HG03095 (cell line): ENCODE results near the gene GDF9.

Experiments
- ATAC-seq: cut with Tn5 transposase; IDR thresholded peaks from one replicate; pipeline ENCODE4 v1.9.1; 2021; ENCODE audit warnings: moderate library complexity; ENCODE audit not compliant: unreplicated experiment

The GDF9 gene, protein sequence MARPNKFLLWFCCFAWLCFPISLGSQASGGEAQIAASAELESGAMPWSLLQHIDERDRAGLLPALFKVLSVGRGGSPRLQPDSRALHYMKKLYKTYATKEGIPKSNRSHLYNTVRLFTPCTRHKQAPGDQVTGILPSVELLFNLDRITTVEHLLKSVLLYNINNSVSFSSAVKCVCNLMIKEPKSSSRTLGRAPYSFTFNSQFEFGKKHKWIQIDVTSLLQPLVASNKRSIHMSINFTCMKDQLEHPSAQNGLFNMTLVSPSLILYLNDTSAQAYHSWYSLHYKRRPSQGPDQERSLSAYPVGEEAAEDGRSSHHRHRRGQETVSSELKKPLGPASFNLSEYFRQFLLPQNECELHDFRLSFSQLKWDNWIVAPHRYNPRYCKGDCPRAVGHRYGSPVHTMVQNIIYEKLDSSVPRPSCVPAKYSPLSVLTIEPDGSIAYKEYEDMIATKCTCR

GRCh38 chr5:132866342-132867045 is at the start of gene GDF9, which contains the start of gene UQCRQ:
GDF9 (minus strand) TSS chr5:132866469; CDS start chr5:132864533, 1,936 bp downstream.
UQCRQ (plus strand) TSS chr5:132866642; CDS start chr5:132866882, 240 bp downstream.
- ATAC-seq = peak; percentile 99

DNA sequence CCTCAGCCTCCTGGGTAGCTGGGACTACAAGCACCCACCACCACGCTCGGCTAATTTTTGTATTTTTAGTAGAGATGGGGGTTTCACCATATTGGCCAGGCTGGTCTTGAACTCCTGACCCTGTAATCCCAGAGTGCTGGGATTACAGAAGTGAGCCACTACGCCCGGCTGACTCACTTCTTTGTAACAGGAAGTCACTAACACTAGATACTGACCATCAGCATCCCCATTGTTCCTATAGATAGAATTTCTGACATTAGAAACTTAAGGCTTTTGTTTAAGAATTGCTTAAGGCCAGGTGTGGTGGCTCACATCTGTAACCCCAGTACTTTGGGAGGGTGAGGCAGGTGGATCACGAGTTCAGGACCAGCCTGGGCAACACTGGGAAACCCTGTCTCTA is 49.4 kb upstream of the GDF9 start:
- ATAC-seq = no peak

DNA sequence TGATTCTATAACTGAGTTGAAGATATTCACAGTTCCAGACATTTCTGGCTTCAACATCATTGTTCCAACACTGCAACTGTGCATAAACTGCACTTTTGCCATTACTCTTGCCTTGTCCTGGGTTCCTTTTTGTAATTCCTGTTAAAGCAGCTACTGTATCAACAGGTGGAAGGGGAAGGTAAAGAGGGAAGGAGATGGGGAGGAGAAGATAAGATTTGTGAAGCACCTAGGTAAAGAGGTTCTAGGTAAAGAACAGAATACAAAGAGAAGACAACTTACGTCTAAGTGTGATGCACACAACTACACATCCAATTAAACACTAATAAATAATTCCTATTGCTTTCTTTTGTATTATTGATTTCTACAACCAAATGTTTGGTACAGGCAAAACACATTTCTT is 43.4 kb upstream of the GDF9 start:
- no peak for ATAC-seq

DNA sequence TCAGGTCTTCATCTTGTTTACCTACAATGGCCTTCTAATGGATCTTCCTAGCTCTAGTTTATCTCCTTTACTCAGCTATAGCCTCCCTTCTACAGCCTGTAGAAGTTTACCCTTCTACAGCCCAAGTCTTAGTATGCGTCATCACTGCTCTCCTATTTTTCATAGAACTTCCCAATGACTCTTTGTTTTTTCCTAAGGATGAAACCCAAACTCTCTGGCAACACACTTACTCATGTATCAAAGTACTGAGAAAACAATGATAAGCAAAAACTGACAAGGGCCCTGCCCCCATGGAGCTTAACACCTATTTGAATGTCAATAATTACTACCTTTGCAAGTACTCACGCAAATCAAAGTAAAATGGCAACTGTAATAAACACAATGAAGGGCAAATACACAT is 40.9 kb upstream of the GDF9 start:
- ATAC-seq = no peak

- no peak for ATAC-seq
These were observed 39.7 kb upstream of the GDF9 start for GRCh38 chr5:132905938-132906337.

- no peak for ATAC-seq
These were observed 35.5 kb upstream of the GDF9 start for GRCh38 chr5:132901730-132902129.

GRCh38 chr5:132901036-132901435 is 34.8 kb upstream of the GDF9 start:
- ATAC-seq = no peak

GRCh38 chr5:132898094-132898493 is 31.8 kb upstream of the GDF9 start:
- ATAC-seq = no peak

DNA sequence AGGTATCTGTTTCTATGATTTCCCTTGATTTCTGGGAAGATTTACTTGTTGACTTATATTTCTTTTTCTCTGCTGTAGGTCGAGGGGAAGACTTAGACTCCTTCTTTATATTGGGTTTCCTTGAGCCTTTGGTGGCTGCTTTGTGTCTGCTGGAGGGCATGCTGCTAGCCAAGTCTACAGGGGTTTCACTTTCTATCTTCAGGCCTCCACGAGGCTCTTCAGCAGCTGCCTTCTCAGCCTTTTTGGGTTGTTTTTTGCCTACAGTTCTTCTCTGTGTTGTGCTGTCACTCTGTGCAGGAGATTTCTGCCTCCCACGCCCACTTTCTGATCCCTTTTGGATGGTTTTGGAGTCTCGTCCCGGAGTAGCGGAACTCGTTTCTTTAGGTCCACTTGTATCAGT is 30.4 kb upstream of the GDF9 start:
- ATAC-seq = no peak

DNA sequence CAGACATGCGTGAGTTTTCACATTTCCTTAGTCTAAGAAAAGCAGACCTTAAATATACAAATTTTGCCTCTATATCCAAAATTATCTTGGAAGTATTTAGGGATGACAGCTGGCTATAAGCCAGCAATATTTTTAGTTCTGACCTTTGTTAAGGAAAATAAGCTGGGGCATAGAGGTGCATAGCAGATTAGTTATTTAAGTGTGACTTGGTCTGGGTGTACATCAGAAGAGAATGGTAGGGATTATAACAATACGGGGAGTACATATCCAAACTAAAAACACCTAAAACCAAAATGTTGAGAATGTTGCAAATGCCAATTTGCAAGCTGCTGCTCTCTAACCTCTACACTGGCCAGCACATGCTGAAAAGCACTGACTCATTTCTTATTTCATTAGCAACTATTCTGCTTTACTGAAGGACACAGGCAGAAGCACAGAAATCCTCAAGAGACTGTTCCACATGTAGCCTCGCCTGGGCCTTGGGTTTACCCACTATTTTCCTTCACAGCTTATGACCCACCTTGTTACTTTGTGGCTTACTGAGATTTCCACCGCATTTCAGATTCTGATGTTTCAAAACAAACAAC is 29.5 kb upstream of the GDF9 start:
- no peak for ATAC-seq

DNA sequence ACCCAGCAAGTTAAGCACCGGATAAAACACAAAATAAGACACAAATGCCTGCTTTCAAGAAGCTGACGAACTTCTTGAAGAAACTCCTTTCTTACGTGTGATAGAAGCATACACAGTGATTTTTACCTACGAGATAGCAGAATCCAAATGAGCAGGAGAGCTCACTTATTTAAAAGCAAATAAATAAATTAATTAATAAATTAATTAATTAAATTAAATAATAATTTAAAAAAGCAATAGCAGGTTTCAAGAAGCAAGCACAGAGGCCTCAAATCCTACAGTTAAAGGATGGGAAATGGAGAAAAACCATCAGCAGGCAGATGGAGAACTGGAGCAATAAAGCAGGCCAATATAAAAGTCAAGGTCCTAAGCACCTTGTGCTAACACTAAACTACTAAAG is 24.5 kb upstream of the GDF9 start:
- ATAC-seq = no peak

DNA sequence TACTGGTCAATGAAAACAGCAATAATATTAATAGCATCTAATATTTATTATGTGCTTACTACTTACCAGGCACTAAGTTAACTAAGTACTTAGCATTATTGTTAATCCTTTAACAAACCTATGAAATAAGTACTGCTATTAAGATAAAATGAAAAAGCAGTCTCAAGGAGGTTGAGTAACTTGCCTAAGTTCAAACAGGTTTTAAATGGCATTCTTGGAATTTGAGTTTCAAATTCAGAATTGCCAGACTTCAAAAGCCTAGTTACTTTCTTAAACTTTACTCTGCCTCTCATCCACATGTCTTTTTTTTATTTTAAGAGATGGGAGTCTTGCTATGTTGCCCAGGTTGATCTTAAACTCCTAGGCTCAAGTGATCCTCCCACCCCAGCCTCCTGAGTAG is 23.2 kb upstream of the GDF9 start:
- ATAC-seq = no peak

GRCh38 chr5:132887283-132887682 is 21.0 kb upstream of the GDF9 start:
- no peak for ATAC-seq

DNA sequence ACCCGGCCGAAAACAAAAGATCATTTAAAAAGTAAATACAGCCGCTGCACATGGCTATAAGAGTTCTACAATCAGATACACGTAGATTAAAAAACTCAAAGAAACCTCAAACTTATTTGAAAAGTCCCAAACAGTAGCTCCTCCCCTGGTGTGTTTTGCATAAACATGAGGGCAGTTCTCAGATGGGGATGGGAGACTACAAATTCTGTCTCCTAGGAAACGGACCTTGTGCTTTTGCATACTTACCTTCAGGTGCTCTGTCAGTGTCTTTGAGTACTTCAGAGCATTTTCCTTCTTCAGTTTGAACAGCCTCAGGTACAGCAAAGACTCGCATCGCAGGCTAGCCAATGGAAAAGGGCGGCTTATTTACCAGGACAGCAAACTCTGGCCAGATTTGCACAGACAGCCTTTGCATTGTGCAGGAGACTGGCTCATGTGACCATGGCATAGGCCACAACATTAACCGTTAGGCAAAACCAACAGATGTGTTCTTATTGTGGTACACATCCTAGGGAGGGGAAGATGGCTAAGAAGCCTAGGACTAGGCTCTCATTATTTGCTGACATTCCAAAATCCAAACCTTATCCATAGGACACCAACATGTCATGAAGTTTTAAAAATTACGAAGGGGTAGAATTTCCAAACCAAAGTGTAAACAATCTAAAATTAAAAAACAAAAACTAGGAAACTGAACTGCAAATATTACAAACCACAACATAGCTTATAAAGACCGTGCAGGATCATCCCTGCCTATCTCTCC is 20.0 kb upstream of the GDF9 start:
- no peak for ATAC-seq

- no peak for ATAC-seq
These were observed 18.3 kb upstream of the GDF9 start for GRCh38 chr5:132884548-132884947.

- no peak for ATAC-seq
These were observed 17.1 kb upstream of the GDF9 start for GRCh38 chr5:132883261-132883834.

DNA sequence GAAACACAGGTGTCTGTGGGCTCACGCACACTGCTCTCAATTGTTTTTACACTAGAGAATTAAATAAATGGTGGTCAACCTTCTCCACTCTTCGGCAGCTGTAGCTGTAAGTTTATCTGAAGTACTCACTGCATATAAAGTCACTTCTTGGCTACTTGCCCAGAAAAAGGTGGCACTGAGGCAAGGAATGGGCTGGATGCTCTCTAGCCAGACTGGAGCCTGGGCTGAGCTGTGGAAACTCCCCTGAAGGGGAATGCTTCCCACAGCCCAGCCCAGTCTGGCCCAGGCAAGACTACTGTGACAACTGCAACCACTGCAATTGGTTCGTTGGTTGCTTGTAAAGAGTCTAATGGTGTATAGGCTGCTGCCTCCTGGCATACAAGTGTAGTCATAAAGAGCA is 11.7 kb upstream of the GDF9 start:
- ATAC-seq = no peak

DNA sequence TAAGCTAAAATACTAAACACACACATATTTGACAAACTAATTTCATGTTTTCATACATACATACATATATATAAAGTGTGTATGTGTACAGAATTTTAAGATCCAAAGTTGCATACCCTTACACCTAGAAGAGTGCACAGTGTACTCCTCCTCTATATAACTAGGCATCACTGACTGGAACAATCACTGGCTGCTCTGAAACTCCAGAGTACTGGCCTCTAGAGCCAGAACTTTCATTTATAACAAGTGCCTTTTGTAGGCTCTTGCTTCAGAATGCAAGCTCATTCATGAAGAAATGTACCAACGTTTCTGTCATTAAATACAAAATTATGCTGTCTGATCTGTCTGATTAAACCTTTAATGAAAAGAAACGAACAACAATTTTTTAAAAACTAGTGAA is 11.2 kb upstream of the GDF9 start:
- no peak for ATAC-seq

- no peak for ATAC-seq
These were observed 9.9 kb upstream of the GDF9 start for GRCh38 chr5:132876020-132876759.

DNA sequence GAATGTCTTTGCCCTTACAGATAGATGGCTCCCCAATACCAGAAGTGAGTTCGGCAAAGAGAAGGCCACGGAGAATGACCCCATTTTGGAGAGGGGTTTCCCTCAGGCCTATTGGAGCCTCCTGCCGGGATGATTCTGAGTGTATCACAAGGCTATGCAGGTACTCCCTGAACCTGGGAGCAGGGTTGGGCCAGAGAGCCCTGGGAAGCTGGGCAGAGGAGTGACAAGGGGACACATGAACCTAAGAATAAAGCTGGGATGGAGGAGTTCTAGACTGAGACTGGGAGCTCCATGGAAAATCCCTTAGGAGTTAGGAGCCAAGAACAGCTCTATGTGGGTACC is 7.6 kb upstream of the GDF9 start:
- ATAC-seq = no peak
